Measurements from ENCODE around the gene PARVA. TPM values are rescaled to one million over a fixed set of nuclear protein-coding genes. Genes with fewer than 3 reads are reported as not detected.

Gene PARVA
- total and polyA plus RNA-seq, 9 of the 15 experiments (the other 6 are each of a cell fraction or from before 2014, with no cell fraction given) = 0.11 TPM; not detected in 8

GRCh38 chr11:12560362-12560761, 183.0 kb downstream of the PARVA start:
- intact Hi-C loops (cut with micrococcal nuclease) (no loop called here), in situ Hi-C loops (cut with MboI) (no loop called here)
- Histone ChIP-seq H3K36me3 (ENCODE audit: control insufficient read depth, insufficient read depth, low read length) (no peaks in the 10 kb centered on the region), H3K9ac (ENCODE audit: insufficient read depth in 1 of 2, low read depth in 2 of 2, low read length in 2 of 2) (no peak overlapping the region), H3K27me3 (ENCODE audit: control insufficient read depth in 2 of 2, insufficient read depth in 2 of 2, low read length in 2 of 2) (peaks cover 10 to 11% of the 10 kb centered on the region in 2 experiments), H3K4me2 (ENCODE audit: insufficient read depth, low read length) (no peak overlapping the region), H3K79me2 (ENCODE audit: control insufficient read depth, insufficient read depth, low read length) (no peaks in the 10 kb centered on the region), H3K4me1 (replicated peaks in 1 of 2; ENCODE audit: control insufficient read depth in 2 of 2, insufficient read depth in 2 of 2, low read length in 2 of 2) (no peaks in the 10 kb centered on the region), H3K9me1 (ENCODE audit: control insufficient read depth, insufficient read depth, low read length) (no peaks in the 10 kb centered on the region), H4K20me1 (replicated peaks; ENCODE audit: control insufficient read depth, insufficient read depth, low read length) (no peaks in the 10 kb centered on the region), H3K9me3 (replicated peaks; ENCODE audit: control insufficient read depth, insufficient read depth, low read depth, low read length) (no peaks in the 10 kb centered on the region), H3K27ac (ENCODE audit: extremely low read depth, low read depth, low read length) (no peak overlapping the region), H2AFZ (ENCODE audit: low read depth, low read length) (no peak overlapping the region), H3K4me3 (no peak overlapping the region)
- DNase-seq (ENCODE audit: extremely low read depth in 1 of 4, low spot score in 3 of 4) (no peak), FAIRE-seq (no peak), ATAC-seq (no peak)
- no TSS peak for BruUV-seq (replicated peaks)
- TF ChIP-seq ZFPM2 (CRISPR knock-in tag; IDR thresholded peaks at IDR 0.05) = no peak
- no peak for TF ChIP-seq SMARCE1 (IDR thresholded peaks at IDR 0.05)
- no peak for TF ChIP-seq HDAC3 (IDR thresholded peaks at IDR 0.05; ENCODE audit: borderline replicate concordance, partially characterized antibody)
- TF ChIP-seq FOXP1 (CRISPR knock-in tag; IDR thresholded peaks at IDR 0.05) = no peak
- no peak for TF ChIP-seq ZNF695 (CRISPR knock-in tag; IDR thresholded peaks at IDR 0.05)
- TF ChIP-seq RNF2 (IDR thresholded peaks at IDR 0.05) = no peak
- ChIA-PET POLR2A (interaction anchor here (0.7 to 1.3 kb wide), 3 partner anchors 10 to 541 kb away, joined by 3 to 4 read pairs (median 3); no protein-coding TSS in a partner anchor), CTCF (ENCODE audit: low intra/inter-chr PET ratio) (no interaction called here)
- 2% methylated on average over 3 of the region's 3 CpGs for WGBS (ENCODE audit: insufficient coverage, low coverage, missing lambda C conversion rate)

- H3K9me1 ChIP-seq (ENCODE audit: control insufficient read depth, insufficient read depth, low read length) = no peaks in the 10 kb centered on the region
- H3K9me3 ChIP-seq (replicated peaks; ENCODE audit: control insufficient read depth, insufficient read depth, low read depth, low read length) = no peaks in the 10 kb centered on the region
- no peak overlapping the region for H3K4me2 ChIP-seq (ENCODE audit: insufficient read depth, low read length)
- TF ChIP-seq TFAM (CRISPR knock-in tag; conservative IDR thresholded peaks at IDR 0.05) (no peak), EP300 (IDR thresholded peaks at IDR 0.05; ENCODE audit: low read length) (no peak), ELF2 (CRISPR knock-in tag; IDR thresholded peaks at IDR 0.05) (no peak), ZNF57 (CRISPR knock-in tag; IDR thresholded peaks at IDR 0.05) (no peak), PBX2 (CRISPR knock-in tag; IDR thresholded peaks at IDR 0.05; ENCODE audit: low read depth) (no peak), PBX2 (tag; conservative IDR thresholded peaks at IDR 0.05; ENCODE audit: low read depth) (no peak), MAFG (tag; conservative IDR thresholded peaks at IDR 0.05) (no peak), ZBED1 (IDR thresholded peaks at IDR 0.05) (no peak), RAD51 (IDR thresholded peaks at IDR 0.05; ENCODE audit: borderline replicate concordance, low read depth) (no peak), ZNF24 (IDR thresholded peaks at IDR 0.05) (no peak)
- 3% methylated on average over 2 of the region's 2 CpGs for WGBS (ENCODE audit: insufficient coverage, low coverage, missing lambda C conversion rate)
- in situ Hi-C loops (cut with MboI) (no loop called here), intact Hi-C loops (cut with micrococcal nuclease) (no loop called here)
- peaks cover 10 to 11% of the 10 kb centered on the region in 2 experiments for H3K27me3 ChIP-seq (ENCODE audit: control insufficient read depth in 2 of 2, insufficient read depth in 2 of 2, low read length in 2 of 2)
- H3K9ac ChIP-seq (ENCODE audit: insufficient read depth in 1 of 2, low read depth in 2 of 2, low read length in 2 of 2) = no peak overlapping the region
- H3K36me3 ChIP-seq (ENCODE audit: control insufficient read depth, insufficient read depth, low read length) = no peaks in the 10 kb centered on the region
- DNase-seq (ENCODE audit: extremely low read depth in 1 of 4, low spot score in 3 of 4) (no peak), FAIRE-seq (no peak), ATAC-seq (no peak)
- ChIA-PET CTCF (ENCODE audit: low intra/inter-chr PET ratio) (no interaction called here), POLR2A (no interaction called here)
- no peaks in the 10 kb centered on the region for H4K20me1 ChIP-seq (replicated peaks; ENCODE audit: control insufficient read depth, insufficient read depth, low read length)
- no peak overlapping the region for H3K27ac ChIP-seq (ENCODE audit: extremely low read depth, low read depth, low read length)
- H3K4me1 ChIP-seq (replicated peaks in 1 of 2; ENCODE audit: control insufficient read depth in 2 of 2, insufficient read depth in 2 of 2, low read length in 2 of 2) = no peaks in the 10 kb centered on the region
- no peaks in the 10 kb centered on the region for H3K79me2 ChIP-seq (ENCODE audit: control insufficient read depth, insufficient read depth, low read length)
- BruUV-seq (replicated peaks) = no TSS peak
- no peak overlapping the region for H3K4me3 ChIP-seq
- no peak overlapping the region for H2AFZ ChIP-seq (ENCODE audit: low read depth, low read length)
Measured at GRCh38 chr11:12560861-12561260, 183.5 kb downstream of the PARVA start.

All from K562 (cell line).